Body of pancreas (tissue), 4 donors: ENCODE measurements around the gene GABRG3. TPM values are rescaled to one million over a fixed set of nuclear protein-coding genes. Genes with fewer than 3 reads are reported as not detected.

Experiments used
- ATAC-seq: fragments of 150-250 bp; one replicate; pipeline ENCODE4 v1.9.1; 2016
- DNase-seq, 4 donors: peaks; one replicate each; pipeline ENCODE4 v3.0.0-alpha.2; 2019
- H3K27ac ChIP-seq, 4 donors: fragments of 200-600 bp; sonication (generic); 1 replicate in 3 of 4; 2 replicates in 1 of 4; pipeline versions ENCODE4 v1.5.1 to v1.6.1; 2016 to 2019; ENCODE audit warnings: mild to moderate bottlenecking in 1 of 4, mixed read lengths in 1 of 4, moderate library complexity in 1 of 4
- H3K27me3 ChIP-seq, 2 donors: fragments of 200-600 bp; sonication (generic); one replicate each; pipeline ENCODE4 v1.6.0; 2016; ENCODE audit warnings: mild to moderate bottlenecking in 1 of 2
- H3K36me3 ChIP-seq, 2 donors: fragments of 200-600 bp; sonication (generic); replicated peaks in 1 of 2; 2 replicates each; pipeline ENCODE4 v1.5.1; 2016; ENCODE audit warnings: low read depth in 2 of 2; ENCODE audit not compliant: insufficient read depth in 1 of 2
- H3K4me1 ChIP-seq: fragments of 200-600 bp; sonication (generic); one replicate; pipeline ENCODE4 v1.6.0; 2016
- H3K4me3 ChIP-seq, 2 donors: fragments of 200-600 bp; sonication (generic); 1 replicate in 1 of 2; 2 replicates in 1 of 2; pipeline ENCODE4 v1.5.1; 2016 to 2019
- H3K9me3 ChIP-seq, 3 donors: fragments of 200-600 bp; sonication (generic); 1 replicate in 2 of 3; 2 replicates in 1 of 3; pipeline ENCODE4 v1.5.1; 2016
- CTCF ChIP-seq, 7 experiments: fragments of 450-650 bp in 4 of 7; fragments of 200-600 bp in 3 of 7; sonication (generic) in 3 of 7; IDR thresholded peaks; one replicate each; pipeline ENCODE4 v1.5.1; 2016 to 2019; ENCODE audit warnings: antibody characterized with exemption in 7 of 7
- POLR2A ChIP-seq, 3 donors: fragments of 450-650 bp; IDR thresholded peaks; one replicate each; pipeline ENCODE4 v1.6.1; 2016; ENCODE audit warnings: antibody characterized with exemption in 3 of 3, mild to moderate bottlenecking in 2 of 3
- WGBS, 2 donors: methylation state at CpG; one replicate each; pipeline ENCODE4 v1.1.5; 2017; 5-methylcytosine and 5-hydroxymethylcytosine counted together
- intact Hi-C: fragments of 100-400 bp; cut with DNase I; formaldehyde crosslinking; loops from one replicate; pipeline ENCODE4 v1.15.1; 2023
- total RNA-seq, 2 donors: library from RNA; depleted of rRNA; stranded (reverse); fragments of >200 nt; gene quantifications; one replicate each; pipeline ENCODE4 v1.1.0, GENCODE V29; 2016

The GABRG3 gene
- total RNA-seq, 2 donors from 2014 or later, result not detected

DNA sequence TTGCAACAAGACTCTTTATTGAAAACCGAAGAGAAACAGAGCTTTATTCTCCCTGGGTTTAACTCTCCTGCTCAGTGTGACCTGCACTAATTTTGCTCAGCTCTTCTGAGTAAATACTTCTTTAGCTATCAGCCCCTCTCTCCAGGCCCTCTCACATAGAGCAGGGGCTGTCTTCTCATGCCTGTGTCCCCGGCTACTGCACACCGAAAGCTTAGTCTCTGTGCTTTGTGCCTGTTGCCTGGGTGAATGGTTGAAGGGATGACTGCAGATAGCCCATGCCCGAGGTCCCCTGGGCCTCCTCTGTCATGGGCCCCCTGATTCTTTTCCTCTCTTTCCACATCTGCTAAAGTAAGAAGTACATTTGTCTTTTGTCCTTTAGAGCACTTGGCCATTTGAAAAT is 195.9 kb downstream of the GABRG3 start:
- H3K9me3 ChIP-seq, result no peaks in the 10 kb centered on the region
- H3K27ac ChIP-seq, result no peak overlapping the region
- no peak for DNase-seq
- ATAC-seq, result no peak
- no peaks in the 10 kb centered on the region for H3K36me3 ChIP-seq
- no peaks in the 10 kb centered on the region for H3K27me3 ChIP-seq
- intact Hi-C loops, result no loop called here
- no peaks in the 10 kb centered on the region for H3K4me1 ChIP-seq
- no peak overlapping the region for H3K4me3 ChIP-seq
- WGBS, 2 donors, result 27 to 57% methylated on average over 4 of the region's 4 CpGs
- TF ChIP-seq POLR2A (IDR thresholded peaks at IDR 0.05), result no peak
- no peak for TF ChIP-seq CTCF (IDR thresholded peaks at IDR 0.05)

DNA sequence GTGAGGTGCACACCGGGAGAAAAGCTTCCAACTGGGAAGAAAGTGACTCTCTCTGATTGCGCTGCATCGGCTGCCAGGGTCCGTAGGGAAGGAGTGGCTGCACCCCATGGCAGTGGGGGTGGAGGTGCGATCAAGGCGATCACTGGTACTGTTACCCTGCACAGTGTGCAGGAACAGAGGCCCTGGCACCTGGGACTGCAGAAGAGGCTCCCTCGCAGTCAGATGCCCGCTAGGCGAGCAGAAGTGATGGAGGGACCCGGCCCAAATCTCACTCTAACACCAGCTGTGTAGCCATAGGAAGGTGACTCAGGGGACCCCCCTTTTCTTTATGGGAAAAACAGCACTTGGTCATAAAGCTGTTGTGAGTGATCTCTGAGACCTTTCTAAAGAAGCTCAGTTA is 196.8 kb downstream of the GABRG3 start:
- H3K4me1 ChIP-seq, result no peaks in the 10 kb centered on the region
- no peak overlapping the region for H3K27ac ChIP-seq
- 74 to 75% methylated on average over 8 to 10 of the region's 10 CpGs for WGBS, 2 donors
- H3K36me3 ChIP-seq, result no peaks in the 10 kb centered on the region
- no peak for ATAC-seq
- no peak overlapping the region for H3K4me3 ChIP-seq
- H3K27me3 ChIP-seq, result no peaks in the 10 kb centered on the region
- DNase-seq, result no peak
- no peaks in the 10 kb centered on the region for H3K9me3 ChIP-seq
- TF ChIP-seq CTCF (IDR thresholded peaks at IDR 0.05) (no peak), POLR2A (IDR thresholded peaks at IDR 0.05) (no peak)
- intact Hi-C loops, result no loop called here

DNA sequence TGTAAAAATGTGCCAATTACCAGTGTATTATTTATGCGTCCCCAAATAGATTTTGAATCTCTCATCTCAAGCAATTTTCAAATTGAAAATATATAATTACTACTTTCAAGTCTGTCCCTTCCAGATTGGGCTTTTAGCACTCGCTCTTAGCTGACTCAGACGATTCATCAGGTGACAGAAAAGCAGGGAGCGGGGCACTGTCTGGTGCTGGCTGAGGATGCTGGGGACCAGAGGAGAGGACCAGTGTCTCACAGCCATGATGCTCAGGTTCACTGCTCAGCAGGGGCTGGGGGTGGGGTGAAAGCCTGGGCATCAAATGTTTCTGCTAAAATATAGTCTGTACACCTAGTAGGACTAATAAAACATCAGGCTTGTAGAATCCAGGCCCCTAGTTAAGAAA is 199.9 kb downstream of the GABRG3 start:
- TF ChIP-seq CTCF (IDR thresholded peaks at IDR 0.05) (no peak), POLR2A (IDR thresholded peaks at IDR 0.05) (no peak)
- Histone ChIP-seq H3K27ac (no peak overlapping the region), H3K9me3 (no peaks in the 10 kb centered on the region), H3K4me3 (no peak overlapping the region), H3K4me1 (no peaks in the 10 kb centered on the region), H3K27me3 (no peaks in the 10 kb centered on the region), H3K36me3 (no peaks in the 10 kb centered on the region)
- WGBS, 2 donors, result 59 to 76% methylated on average over 4 of the region's 4 CpGs
- DNase-seq (no peak), ATAC-seq (no peak)
- intact Hi-C loops, result no loop called here

- no peak for TF ChIP-seq CTCF (IDR thresholded peaks at IDR 0.05)
- no peak for TF ChIP-seq POLR2A (IDR thresholded peaks at IDR 0.05)
- H3K27ac ChIP-seq, result no peak overlapping the region
- no peaks in the 10 kb centered on the region for H3K27me3 ChIP-seq
- intact Hi-C loops, result no loop called here
- 39 to 61% methylated on average over 4 to 5 of the region's 5 CpGs for WGBS, 2 donors
- no peak overlapping the region for H3K4me3 ChIP-seq
- H3K36me3 ChIP-seq, result no peaks in the 10 kb centered on the region
- DNase-seq (no peak), ATAC-seq (no peak)
- H3K4me1 ChIP-seq, result no peaks in the 10 kb centered on the region
- no peaks in the 10 kb centered on the region for H3K9me3 ChIP-seq
Observed at GRCh38 chr15:27172821-27173220, 201.8 kb downstream of the GABRG3 start.

GRCh38 chr15:27175472-27176153 is 204.6 kb downstream of the GABRG3 start:
- TF ChIP-seq POLR2A (IDR thresholded peaks at IDR 0.05) (no peak), CTCF (IDR thresholded peaks at IDR 0.05) (no peak)
- 73 to 84% methylated on average over 2 of the region's 2 CpGs for WGBS, 2 donors
- intact Hi-C loops, result loop anchor here (5.0 kb wide), 1 partner anchor 43 kb away; no protein-coding TSS in a partner anchor
- H3K36me3 ChIP-seq, result no peaks in the 10 kb centered on the region
- H3K4me1 ChIP-seq, result no peaks in the 10 kb centered on the region
- no peaks in the 10 kb centered on the region for H3K9me3 ChIP-seq
- no peak for DNase-seq
- no peak overlapping the region for H3K27ac ChIP-seq
- H3K4me3 ChIP-seq, result no peak overlapping the region
- no peak for ATAC-seq
- no peaks in the 10 kb centered on the region for H3K27me3 ChIP-seq
